MG63 (cell line): ENCODE measurements around the gene PRKN. TPM values are rescaled to one million over a fixed set of nuclear protein-coding genes. Genes with fewer than 3 reads are reported as not detected.
A peak's percentile ranks its signal among the peaks of the same experiment; 100 is the strongest.

Experiments used
- DNase-seq: peaks from one replicate; pipeline ENCODE4 v3.0.0-alpha.2; 2020
- H3K27me3 ChIP-seq: fragments of 250-450 bp; sonication (Bioruptor Pico); 2 replicates; pipeline ENCODE4 v1.5.1; 2020; ENCODE audit warnings: mild to moderate bottlenecking, moderate library complexity
- H3K36me3 ChIP-seq: fragments of 250-450 bp; sonication (Bioruptor Pico); 2 replicates; pipeline ENCODE4 v1.5.1; 2020; ENCODE audit warnings: mild to moderate bottlenecking, moderate library complexity
- H3K4me3 ChIP-seq: fragments of 250-450 bp; sonication (Bioruptor Pico); 2 replicates; pipeline ENCODE4 v1.5.1; 2020; ENCODE audit warnings: mild to moderate bottlenecking, moderate library complexity
- H3K9me3 ChIP-seq: fragments of 250-450 bp; sonication (Bioruptor Pico); 2 replicates; pipeline ENCODE4 v1.5.1; 2020; ENCODE audit warnings: mild to moderate bottlenecking, moderate library complexity
- total RNA-seq: library from RNA; depleted of rRNA; stranded (reverse); fragments of >200 nt; shearing (Covaris generic); gene quantifications from 2 replicates; pipeline ENCODE4 v1.2.3, GENCODE V29; 2014; ENCODE audit warnings: low replicate concordance

Gene PRKN
- total RNA-seq, 1 experiment from 2014 or later: not detected

DNA sequence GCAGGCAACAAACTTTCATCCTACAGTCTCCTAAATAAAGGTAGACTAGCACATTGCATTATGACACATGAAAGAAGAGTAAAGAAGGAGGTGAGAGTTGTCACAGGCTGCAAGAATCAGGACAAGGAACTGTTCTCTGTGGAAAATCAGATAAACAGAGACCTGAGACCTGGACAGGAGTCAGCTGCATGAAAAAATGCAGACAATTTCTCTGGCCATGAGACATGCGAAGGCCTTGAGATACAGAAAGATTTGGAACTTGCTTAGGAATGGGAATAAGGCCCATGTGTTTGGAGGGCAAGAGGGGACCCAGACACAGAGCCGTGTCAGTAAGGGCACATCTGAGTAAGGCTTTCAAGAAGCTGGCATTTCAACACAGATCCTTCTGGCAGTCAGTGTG lies 779.1 kb downstream of the PRKN start:
- no peak for DNase-seq
- Histone ChIP-seq H3K9me3 (no peaks in the 10 kb centered on the region), H3K4me3 (no peak overlapping the region), H3K27me3 (no peaks in the 10 kb centered on the region), H3K36me3 (no peaks in the 10 kb centered on the region)

GRCh38 chr6:161947371-161947770 lies 780.2 kb downstream of the PRKN start:
- no peak overlapping the region for H3K4me3 ChIP-seq
- no peak for DNase-seq
- no peaks in the 10 kb centered on the region for H3K9me3 ChIP-seq
- no peaks in the 10 kb centered on the region for H3K36me3 ChIP-seq
- H3K27me3 ChIP-seq: no peaks in the 10 kb centered on the region

GRCh38 chr6:161946461-161946860 lies 781.1 kb downstream of the PRKN start:
- no peaks in the 10 kb centered on the region for H3K36me3 ChIP-seq
- H3K27me3 ChIP-seq: no peaks in the 10 kb centered on the region
- H3K9me3 ChIP-seq: no peaks in the 10 kb centered on the region
- DNase-seq: no peak
- H3K4me3 ChIP-seq: no peak overlapping the region

DNA sequence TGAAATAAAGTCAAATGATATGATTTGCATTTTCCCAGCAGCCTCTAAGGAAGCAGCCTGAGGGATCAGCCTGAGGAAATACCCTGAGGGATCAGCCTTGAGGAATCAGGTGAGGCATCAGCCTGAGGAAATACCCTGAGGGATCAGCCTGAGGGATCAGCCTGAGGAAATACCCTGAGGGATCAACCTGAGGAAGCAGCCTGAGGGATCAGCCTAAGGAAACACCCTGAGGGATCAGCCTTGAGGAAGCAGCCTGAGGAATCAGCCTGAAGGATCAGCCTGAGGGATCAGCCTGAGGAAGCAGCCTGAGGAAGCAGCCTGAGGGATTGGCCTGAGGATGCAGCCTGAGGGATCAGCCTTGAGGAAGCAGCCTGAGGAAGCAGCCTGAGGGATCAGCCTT lies 784.0 kb downstream of the PRKN start:
- Histone ChIP-seq H3K4me3 (no peak overlapping the region), H3K27me3 (no peaks in the 10 kb centered on the region), H3K9me3 (no peaks in the 10 kb centered on the region), H3K36me3 (no peaks in the 10 kb centered on the region)
- DNase-seq: no peak

DNA sequence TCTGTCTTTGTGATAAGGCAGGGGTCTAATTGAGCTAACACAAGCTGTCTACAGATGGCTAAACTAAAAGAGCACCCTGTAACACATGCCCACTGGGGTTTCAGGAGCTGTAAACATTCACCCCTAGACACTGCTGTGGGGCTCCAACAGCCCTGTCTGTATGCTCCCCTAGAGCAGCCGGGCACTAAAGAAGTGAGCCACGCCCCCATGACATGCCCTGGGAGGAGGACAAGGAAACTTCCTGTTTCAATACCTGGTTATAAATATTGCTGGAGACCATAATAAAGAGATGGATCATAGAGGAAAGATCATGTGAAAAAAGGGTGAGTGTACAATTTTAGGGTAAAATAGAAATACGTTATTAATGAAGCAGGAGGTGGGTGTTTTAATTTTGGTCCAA lies 786.0 kb downstream of the PRKN start:
- Histone ChIP-seq H3K4me3 (no peak overlapping the region), H3K27me3 (no peaks in the 10 kb centered on the region), H3K9me3 (no peaks in the 10 kb centered on the region), H3K36me3 (no peaks in the 10 kb centered on the region)
- no peak for DNase-seq

- Histone ChIP-seq H3K9me3 (no peaks in the 10 kb centered on the region), H3K4me3 (no peak overlapping the region), H3K36me3 (no peaks in the 10 kb centered on the region), H3K27me3 (no peaks in the 10 kb centered on the region)
- no peak for DNase-seq
Observed at GRCh38 chr6:161940519-161940918, 787.0 kb downstream of the PRKN start.

DNA sequence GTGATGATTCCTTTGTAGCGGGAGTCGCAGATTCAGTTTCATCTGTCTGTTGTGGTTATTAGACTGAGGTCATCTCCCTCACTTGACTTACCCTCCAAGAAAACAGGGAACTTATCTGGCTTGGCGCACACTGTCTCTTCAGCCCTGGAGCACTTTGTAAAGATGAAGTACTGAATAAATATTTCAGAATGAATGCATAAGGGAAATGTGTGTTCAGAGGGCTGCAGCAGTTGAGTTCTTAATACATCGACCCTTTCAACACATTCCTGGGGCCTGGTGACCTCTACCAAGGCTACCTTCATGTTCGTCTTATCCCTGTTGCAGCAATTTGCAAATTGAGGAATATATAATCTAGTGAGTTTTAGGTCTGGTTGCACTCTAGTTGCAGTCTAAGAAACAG lies 801.2 kb downstream of the PRKN start:
- Histone ChIP-seq H3K9me3 (no peaks in the 10 kb centered on the region), H3K4me3 (no peak overlapping the region), H3K27me3 (no peaks in the 10 kb centered on the region), H3K36me3 (no peaks in the 10 kb centered on the region)
- DNase-seq: no peak

DNA sequence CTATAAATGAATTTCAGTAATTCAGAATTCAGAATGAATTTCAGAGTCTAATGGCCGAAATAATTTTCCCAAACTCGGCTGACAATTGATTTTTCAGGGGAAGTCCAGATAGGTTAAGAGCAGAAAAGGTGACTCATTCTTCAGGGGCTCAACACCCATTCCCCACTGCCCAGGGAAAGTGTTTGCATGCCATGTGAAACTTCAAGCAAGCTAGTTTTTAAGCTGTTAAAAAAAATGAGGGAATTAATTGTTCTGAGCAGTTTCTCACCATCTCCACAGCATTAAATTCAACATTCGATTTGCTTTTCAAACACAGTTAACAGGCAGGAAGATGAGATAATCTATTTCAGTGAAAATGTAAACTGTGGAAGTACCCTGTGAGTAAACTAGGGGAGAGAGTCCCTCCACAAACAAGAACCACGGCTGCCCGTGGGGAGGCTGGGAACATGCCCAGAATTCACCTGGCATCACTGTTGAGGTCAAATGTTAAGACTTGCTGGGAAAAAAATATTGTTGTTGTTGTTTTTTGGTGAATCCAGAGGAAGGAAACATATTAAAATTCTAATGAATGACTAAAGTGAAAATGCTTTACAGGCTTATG lies 803.0 kb downstream of the PRKN start:
- DNase-seq: peak; percentile 27
- H3K4me3 ChIP-seq: no peak overlapping the region
- no peaks in the 10 kb centered on the region for H3K9me3 ChIP-seq
- H3K36me3 ChIP-seq: no peaks in the 10 kb centered on the region
- H3K27me3 ChIP-seq: no peaks in the 10 kb centered on the region

GRCh38 chr6:161922631-161923119 lies 804.9 kb downstream of the PRKN start:
- Histone ChIP-seq H3K9me3 (no peaks in the 10 kb centered on the region), H3K4me3 (no peak overlapping the region), H3K36me3 (no peaks in the 10 kb centered on the region), H3K27me3 (no peaks in the 10 kb centered on the region)
- peak; percentile 70 for DNase-seq

DNA sequence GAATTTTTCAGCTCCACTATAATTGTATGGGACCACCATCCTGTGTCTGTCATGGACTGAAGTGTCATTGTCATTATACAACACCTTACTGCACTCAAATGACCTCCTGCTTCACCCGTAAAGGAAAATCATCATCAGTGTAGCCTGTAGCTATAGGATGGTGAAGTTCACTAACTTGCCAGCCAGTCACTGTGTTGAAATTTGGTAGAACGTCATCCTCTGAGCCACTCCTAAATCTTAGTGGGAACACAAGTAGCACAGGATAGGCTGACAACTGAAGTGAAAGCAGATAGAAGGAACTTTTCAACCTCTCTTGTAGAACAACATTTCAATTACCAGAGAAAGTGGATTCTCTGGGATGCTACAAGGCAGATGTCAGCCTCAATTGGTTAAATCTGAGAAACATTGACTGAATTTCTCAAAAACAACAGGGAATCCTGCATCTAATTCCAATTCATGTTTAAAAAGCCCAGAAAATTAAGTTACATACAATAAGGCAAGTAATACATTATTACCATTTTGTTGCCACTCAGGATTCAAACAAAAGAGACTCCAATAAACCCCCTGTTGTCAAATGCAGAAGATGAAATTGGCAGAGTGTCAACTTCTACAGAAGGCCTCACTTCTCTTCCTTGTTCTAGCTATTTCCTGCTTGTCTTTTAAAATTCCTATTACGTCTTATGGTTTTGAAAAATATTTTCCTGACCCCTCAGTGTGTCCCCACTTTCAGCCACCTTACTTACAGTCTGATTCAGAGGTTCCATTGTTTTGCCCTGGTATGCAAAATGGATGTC lies 805.8 kb downstream of the PRKN start:
- no peak for DNase-seq
- H3K9me3 ChIP-seq: no peaks in the 10 kb centered on the region
- H3K4me3 ChIP-seq: no peak overlapping the region
- no peaks in the 10 kb centered on the region for H3K27me3 ChIP-seq
- no peaks in the 10 kb centered on the region for H3K36me3 ChIP-seq

GRCh38 chr6:161919691-161920090 lies 807.9 kb downstream of the PRKN start:
- H3K27me3 ChIP-seq: no peaks in the 10 kb centered on the region
- H3K9me3 ChIP-seq: no peaks in the 10 kb centered on the region
- H3K4me3 ChIP-seq: no peak overlapping the region
- no peaks in the 10 kb centered on the region for H3K36me3 ChIP-seq
- DNase-seq: no peak

DNA sequence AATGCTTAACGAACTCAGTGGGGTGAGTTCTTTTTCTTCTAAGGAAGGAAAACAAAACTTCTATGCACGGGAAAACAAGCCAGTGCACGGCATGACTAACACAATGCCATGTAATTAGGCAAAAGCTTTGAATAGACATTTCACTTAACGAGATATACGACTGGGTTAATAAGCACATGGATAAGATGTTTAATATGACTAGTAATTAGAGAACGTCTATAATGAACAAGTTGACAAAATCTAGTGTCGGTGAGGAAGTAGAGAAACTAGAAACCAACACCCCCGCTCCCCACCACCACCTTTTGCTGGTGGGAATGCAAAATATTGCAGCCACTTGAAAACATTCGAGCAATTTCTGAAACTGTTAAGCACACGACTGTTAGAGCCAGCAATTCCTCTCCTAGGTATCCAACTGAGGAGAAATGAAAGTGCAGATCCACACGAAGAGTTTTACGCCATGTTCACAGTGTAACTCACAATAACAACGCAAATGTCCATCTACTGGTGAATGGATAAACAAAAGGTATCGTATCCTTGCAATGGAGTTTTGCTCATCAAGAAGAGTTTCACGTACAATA lies 808.8 kb downstream of the PRKN start:
- no peak for DNase-seq
- H3K4me3 ChIP-seq: peak overlapping the region; percentile 36
- no peaks in the 10 kb centered on the region for H3K27me3 ChIP-seq
- H3K36me3 ChIP-seq: no peaks in the 10 kb centered on the region
- no peaks in the 10 kb centered on the region for H3K9me3 ChIP-seq

DNA sequence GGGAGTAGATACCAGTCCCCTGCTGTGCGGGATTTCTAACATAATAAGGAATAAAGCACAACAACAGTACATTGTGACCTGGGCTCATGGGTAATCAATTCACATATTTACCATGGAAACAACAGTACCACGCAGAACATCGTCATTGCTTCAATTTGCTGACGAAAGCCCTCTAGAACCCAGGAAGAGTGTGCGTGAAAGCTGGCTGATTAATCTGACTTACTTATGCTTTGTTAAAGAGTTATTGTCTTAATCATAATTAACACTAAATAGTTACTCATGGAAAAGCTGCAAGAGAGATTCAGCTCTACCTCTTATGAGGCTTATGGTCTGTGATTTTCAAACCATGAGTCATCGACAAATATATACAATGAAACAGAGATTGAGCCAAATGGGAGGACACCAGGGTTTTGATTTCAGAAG lies 809.4 kb downstream of the PRKN start:
- DNase-seq: no peak
- no peaks in the 10 kb centered on the region for H3K27me3 ChIP-seq
- peak overlapping the region; percentile 36 for H3K4me3 ChIP-seq
- H3K9me3 ChIP-seq: no peaks in the 10 kb centered on the region
- H3K36me3 ChIP-seq: no peaks in the 10 kb centered on the region

DNA sequence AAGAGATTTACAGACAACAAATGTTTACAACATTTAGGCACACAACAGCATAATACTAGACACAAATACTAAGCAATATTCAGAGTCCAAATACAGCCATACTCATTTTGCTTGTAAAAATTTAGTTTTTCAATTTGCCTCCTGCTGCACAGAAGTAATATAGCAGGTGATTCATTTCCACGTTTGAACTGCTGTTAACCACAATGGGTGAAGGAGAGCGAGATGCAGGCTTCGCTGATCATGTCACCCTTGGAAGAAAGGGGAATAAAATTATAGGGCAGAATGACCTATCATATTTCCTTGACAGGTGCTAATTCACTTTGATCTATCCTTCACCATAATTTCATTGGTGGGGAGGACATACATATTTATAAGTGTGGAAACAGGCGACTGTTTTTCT lies 809.9 kb downstream of the PRKN start:
- DNase-seq: no peak
- Histone ChIP-seq H3K27me3 (no peaks in the 10 kb centered on the region), H3K36me3 (no peaks in the 10 kb centered on the region), H3K9me3 (no peaks in the 10 kb centered on the region), H3K4me3 (peak overlapping the region; percentile 36)

- no peaks in the 10 kb centered on the region for H3K36me3 ChIP-seq
- H3K4me3 ChIP-seq: no peak overlapping the region
- no peaks in the 10 kb centered on the region for H3K9me3 ChIP-seq
- no peaks in the 10 kb centered on the region for H3K27me3 ChIP-seq
- no peak for DNase-seq
Observed at GRCh38 chr6:161915456-161915964, 812.1 kb downstream of the PRKN start.

DNA sequence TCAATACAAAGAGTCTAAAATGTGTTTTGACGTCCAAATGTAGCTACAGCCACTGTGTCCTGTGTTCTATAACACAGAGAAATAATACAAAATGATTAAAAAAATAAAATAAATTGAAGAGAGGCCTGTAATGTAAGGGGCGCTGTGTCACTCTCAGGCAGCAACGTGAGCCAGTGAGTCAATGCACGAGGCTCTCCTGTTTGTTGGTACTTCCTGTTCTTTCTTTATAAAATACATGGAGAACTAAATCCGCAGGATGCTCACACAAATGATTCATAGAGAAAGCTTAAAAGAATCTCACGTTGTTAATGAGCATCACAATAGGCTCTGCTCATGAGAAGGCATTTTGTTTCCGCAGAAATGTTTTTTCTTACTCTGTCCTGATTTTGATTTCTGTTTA lies 818.7 kb downstream of the PRKN start:
- DNase-seq: no peak
- Histone ChIP-seq H3K27me3 (no peaks in the 10 kb centered on the region), H3K4me3 (no peak overlapping the region), H3K9me3 (no peaks in the 10 kb centered on the region), H3K36me3 (no peaks in the 10 kb centered on the region)

- Histone ChIP-seq H3K27me3 (no peaks in the 10 kb centered on the region), H3K4me3 (no peak overlapping the region), H3K9me3 (no peaks in the 10 kb centered on the region), H3K36me3 (no peaks in the 10 kb centered on the region)
- no peak for DNase-seq
Observed at GRCh38 chr6:161906571-161906970, 821.0 kb downstream of the PRKN start.
